ENCODE measurements around the gene TRAPPC2B. TPM values are rescaled to one million over a fixed set of nuclear protein-coding genes. Genes with fewer than 3 reads are reported as not detected.

Gene TRAPPC2B
- total RNA-seq, 1 experiment from 2014 or later: 16.8 TPM

- no TSS peak for BruUV-seq (replicated peaks)
- Histone ChIP-seq H3K27ac (ENCODE audit: low read depth, low read length, poor library complexity, severe bottlenecking) (no peak overlapping the region), H3K9me3 (ENCODE audit: low read depth, low read length, poor library complexity, severe bottlenecking) (no peaks in the 10 kb centered on the region), H3K36me3 (ENCODE audit: insufficient read depth, low read length, poor library complexity, severe bottlenecking) (peaks cover 11% of the 10 kb centered on the region), H3K4me3 (ENCODE audit: low read depth, low read length, poor library complexity, severe bottlenecking) (no peak overlapping the region), H3K4me1 (ENCODE audit: insufficient read depth, low read length, poor library complexity, severe bottlenecking) (no peaks in the 10 kb centered on the region), H3K27me3 (replicated peaks; ENCODE audit: insufficient read depth, low read depth, low read length, poor library complexity) (no peaks in the 10 kb centered on the region)
- CTCF ChIA-PET: no interaction called here
- POLR2A ChIA-PET (ENCODE audit: low non-redundant PET): no interaction called here
- TF ChIP-seq EZH2 (IDR thresholded peaks at IDR 0.05; ENCODE audit: borderline replicate concordance, low read depth, low read length, poor library complexity, severe bottlenecking): no peak
- TF ChIP-seq CTCF (conservative IDR thresholded peaks at IDR 0.05; ENCODE audit: low read depth, low read length): no peak
- peak; percentile 10 for DNase-seq (ENCODE audit: low spot score)
- intact Hi-C loops (cut with micrococcal nuclease; ENCODE audit: unreplicated experiment): no loop called here
Measured at GRCh38 chr19:57334191-57334590, 29.2 kb upstream of the TRAPPC2B start.

- H3K27me3 ChIP-seq (replicated peaks; ENCODE audit: insufficient read depth, low read depth, low read length, poor library complexity): peaks cover 13% of the 10 kb centered on the region
- H3K9me3 ChIP-seq (ENCODE audit: low read depth, low read length, poor library complexity, severe bottlenecking): no peaks in the 10 kb centered on the region
- H3K27ac ChIP-seq (ENCODE audit: low read depth, low read length, poor library complexity, severe bottlenecking): no peak overlapping the region
- DNase-seq (ENCODE audit: low spot score): no peak
- H3K4me1 ChIP-seq (ENCODE audit: insufficient read depth, low read length, poor library complexity, severe bottlenecking): no peaks in the 10 kb centered on the region
- no peaks in the 10 kb centered on the region for H3K36me3 ChIP-seq (ENCODE audit: insufficient read depth, low read length, poor library complexity, severe bottlenecking)
- TF ChIP-seq EZH2 (IDR thresholded peaks at IDR 0.05; ENCODE audit: borderline replicate concordance, low read depth, low read length, poor library complexity, severe bottlenecking): no peak
- no peak for TF ChIP-seq CTCF (conservative IDR thresholded peaks at IDR 0.05; ENCODE audit: low read depth, low read length)
- ChIA-PET CTCF (no interaction called here), POLR2A (ENCODE audit: low non-redundant PET) (no interaction called here)
- intact Hi-C loops (cut with micrococcal nuclease; ENCODE audit: unreplicated experiment): no loop called here
- no peak overlapping the region for H3K4me3 ChIP-seq (ENCODE audit: low read depth, low read length, poor library complexity, severe bottlenecking)
- BruUV-seq (replicated peaks): no TSS peak
Measured at GRCh38 chr19:57338877-57339276, 24.5 kb upstream of the TRAPPC2B start.

- no peak overlapping the region for H3K27ac ChIP-seq (ENCODE audit: low read depth, low read length, poor library complexity, severe bottlenecking)
- CTCF ChIA-PET: no interaction called here
- peaks cover 25% of the 10 kb centered on the region for H3K27me3 ChIP-seq (replicated peaks; ENCODE audit: insufficient read depth, low read depth, low read length, poor library complexity)
- no peak overlapping the region for H3K4me3 ChIP-seq (ENCODE audit: low read depth, low read length, poor library complexity, severe bottlenecking)
- no peak for DNase-seq (ENCODE audit: low spot score)
- TF ChIP-seq EZH2 (IDR thresholded peaks at IDR 0.05; ENCODE audit: borderline replicate concordance, low read depth, low read length, poor library complexity, severe bottlenecking): no peak
- TF ChIP-seq CTCF (conservative IDR thresholded peaks at IDR 0.05; ENCODE audit: low read depth, low read length): no peak
- POLR2A ChIA-PET (ENCODE audit: low non-redundant PET): no interaction called here
- no TSS peak for BruUV-seq (replicated peaks)
- H3K36me3 ChIP-seq (ENCODE audit: insufficient read depth, low read length, poor library complexity, severe bottlenecking): no peaks in the 10 kb centered on the region
- intact Hi-C loops (cut with micrococcal nuclease; ENCODE audit: unreplicated experiment): no loop called here
- no peaks in the 10 kb centered on the region for H3K4me1 ChIP-seq (ENCODE audit: insufficient read depth, low read length, poor library complexity, severe bottlenecking)
- H3K9me3 ChIP-seq (ENCODE audit: low read depth, low read length, poor library complexity, severe bottlenecking): no peaks in the 10 kb centered on the region
Measured at GRCh38 chr19:57342582-57342981, 20.8 kb upstream of the TRAPPC2B start.
